ENCODE data around the gene TDRD3.

GRCh38 chr13:60519496-60519895, 122.5 kb downstream of the TDRD3 start:
- TF ChIP-seq CTCF (IDR thresholded peaks at IDR 0.05): no peak
- TF ChIP-seq REST (IDR thresholded peaks at IDR 0.05; ENCODE audit: low read depth, low read length): no peak
- TF ChIP-seq SIN3A (IDR thresholded peaks at IDR 0.05; ENCODE audit: borderline replicate concordance, low read depth, low read length): no peak
- TF ChIP-seq FOXM1 (IDR thresholded peaks at IDR 0.05; ENCODE audit: low read depth): no peak
- TF ChIP-seq CHD2 (IDR thresholded peaks at IDR 0.05; ENCODE audit: low read length, partially characterized antibody): no peak
- TF ChIP-seq POLR2AphosphoS5 (IDR thresholded peaks at IDR 0.05; ENCODE audit: low read depth, low read length): no peak
- no peak for TF ChIP-seq TAF1 (IDR thresholded peaks at IDR 0.05; ENCODE audit: borderline replicate concordance, low read depth, low read length)
- TF ChIP-seq NFIC (IDR thresholded peaks at IDR 0.05; ENCODE audit: borderline replicate concordance): no peak
- TF ChIP-seq FOSL2 (IDR thresholded peaks at IDR 0.05; ENCODE audit: borderline replicate concordance, low read depth): no peak
- TF ChIP-seq RFX5 (IDR thresholded peaks at IDR 0.05; ENCODE audit: low read length): no peak
